HepG2 (cell line): Measurements from ENCODE around the gene EEF1AKMT4. TPM values are rescaled to one million over a fixed set of nuclear protein-coding genes. Genes with fewer than 3 reads are reported as not detected.
A peak's percentile ranks its signal among the peaks of the same experiment; 100 is the strongest.

Experiments
- CHD4 ChIP-seq: fragments of 200-600 bp; sonication (generic); IDR thresholded peaks from 2 replicates; pipeline ENCODE4 v1.7.0; 2017; ENCODE audit warnings: mild to moderate bottlenecking, low read length, borderline replicate concordance
- DNMT3B ChIP-seq: conservative IDR thresholded peaks from 2 replicates; pipeline ENCODE4 v1.6.1; 2016; ENCODE audit warnings: missing biosample characterization, control low read depth
- ELK4 ChIP-seq: sonication (generic); formaldehyde crosslinking; IDR thresholded peaks from 2 replicates; pipeline ENCODE4 v1.9.0; 2021; ENCODE audit warnings: missing genetic modification reagents, borderline replicate concordance
- HDAC1 ChIP-seq: sonication (generic); formaldehyde crosslinking; IDR thresholded peaks from 2 replicates; pipeline ENCODE4 v1.5.1; 2020; ENCODE audit warnings: mild to moderate bottlenecking, missing genetic modification reagents
- PAWR ChIP-seq: sonication (generic); formaldehyde crosslinking; IDR thresholded peaks from 2 replicates; pipeline ENCODE4 v1.4.0; 2020; ENCODE audit warnings: missing genetic modification reagents, mild to moderate bottlenecking, borderline replicate concordance
- PBX2 ChIP-seq: IDR thresholded peaks from 2 replicates; pipeline ENCODE4 v1.6.1; 2016; ENCODE audit warnings: control low read depth
- PCBP2 ChIP-seq: fragments of 200-400 bp; formaldehyde crosslinking; optimal IDR thresholded peaks from 2 replicates; pipeline ENCODE3; 2018; ENCODE audit warnings: low read length, low read depth; ENCODE audit not compliant: poor library complexity, severe bottlenecking
- SETDB1 ChIP-seq: sonication (generic); formaldehyde crosslinking; IDR thresholded peaks from 2 replicates; pipeline ENCODE4 v1.5.1; 2020; ENCODE audit warnings: missing genetic modification reagents, mild to moderate bottlenecking, borderline replicate concordance
- SMAD3 ChIP-seq: sonication (generic); formaldehyde crosslinking; IDR thresholded peaks from 2 replicates; pipeline ENCODE4 v1.4.0; 2020; ENCODE audit warnings: missing genetic modification reagents
- SPEN ChIP-seq: sonication (generic); formaldehyde crosslinking; IDR thresholded peaks from 2 replicates; pipeline ENCODE4 v1.5.1; 2020; ENCODE audit warnings: low read depth, mild to moderate bottlenecking, missing genetic modification reagents
- TBP ChIP-seq: sonication (generic); formaldehyde crosslinking; IDR thresholded peaks from 2 replicates; pipeline ENCODE4 v1.5.0; 2020; ENCODE audit warnings: missing genetic modification reagents
- TFDP1 ChIP-seq: IDR thresholded peaks from 2 replicates; pipeline ENCODE4 v1.6.1; 2016; ENCODE audit warnings: missing compliant biosample characterization, missing genetic modification reagents, borderline replicate concordance
- XBP1 ChIP-seq: sonication (generic); formaldehyde crosslinking; IDR thresholded peaks from 2 replicates; pipeline ENCODE4 v1.5.0; 2020; ENCODE audit warnings: missing genetic modification reagents
- ZBTB43 ChIP-seq: sonication (generic); formaldehyde crosslinking; conservative IDR thresholded peaks from 2 replicates; pipeline ENCODE4 v1.4.0; 2020; ENCODE audit warnings: missing genetic modification reagents
- ZNF12 ChIP-seq: sonication (generic); formaldehyde crosslinking; IDR thresholded peaks from 2 replicates; pipeline ENCODE4 v1.5.0; 2020; ENCODE audit warnings: missing genetic modification reagents
- ZNF18 ChIP-seq: sonication (generic); formaldehyde crosslinking; IDR thresholded peaks from 2 replicates; pipeline ENCODE4 v1.8.0; 2022; ENCODE audit warnings: mild to moderate bottlenecking, missing genetic modification reagents; ENCODE audit not compliant: insufficient replicate concordance
- ZNF234 ChIP-seq: sonication (generic); formaldehyde crosslinking; conservative IDR thresholded peaks from 2 replicates; pipeline ENCODE4 v1.5.1; 2020; ENCODE audit warnings: mild to moderate bottlenecking, missing genetic modification reagents
- ZNF382 ChIP-seq: sonication (generic); formaldehyde crosslinking; IDR thresholded peaks from 2 replicates; pipeline ENCODE4 v1.5.0; 2020; ENCODE audit warnings: missing genetic modification reagents, mild to moderate bottlenecking, borderline replicate concordance
- ZNF441 ChIP-seq: sonication (generic); formaldehyde crosslinking; IDR thresholded peaks from 2 replicates; pipeline ENCODE4 v1.7.0; 2021; ENCODE audit warnings: missing genetic modification reagents, borderline replicate concordance
- ZNF468 ChIP-seq: sonication (generic); formaldehyde crosslinking; IDR thresholded peaks from 2 replicates; pipeline ENCODE4 v1.8.0; 2022; ENCODE audit warnings: mild to moderate bottlenecking, moderate library complexity, missing genetic modification reagents
- ZNF556 ChIP-seq: sonication (generic); formaldehyde crosslinking; IDR thresholded peaks from 2 replicates; pipeline ENCODE4 v1.4.0; 2020; ENCODE audit warnings: mild to moderate bottlenecking, missing genetic modification reagents, borderline replicate concordance
- ZNF557 ChIP-seq: sonication (generic); formaldehyde crosslinking; IDR thresholded peaks from 2 replicates; pipeline ENCODE4 v1.4.0; 2020; ENCODE audit warnings: missing genetic modification reagents
- polyA plus RNA-seq, 8 experiments: library from polyadenylated mRNA; depleted of rRNA in 3 of 8; stranded (reverse) in 7 of 8; unstranded in 1 of 8; fragments of >200 nt; fragmentation: Illumina TruSeq in 4 of 8; extraction: Trizol in 4 of 8; gene quantifications; 2 replicates each; pipeline versions ENCODE4 v1.2.1 to v1.2.3, GENCODE V29; 2011 to 2016; ENCODE audit warnings: low read depth in 4 of 8, missing spikeins in 1 of 8, mixed read lengths in 1 of 8; ENCODE audit not compliant: insufficient read depth in 1 of 8
- total RNA-seq, 5 experiments: library from RNA; depleted of rRNA; stranded (reverse); fragments of >200 nt; fragmentation: Illumina TruSeq; extraction: Trizol; gene quantifications; 2 replicates each; pipeline ENCODE4 v1.2.3, GENCODE V29; 2016; ENCODE audit warnings: low read depth in 1 of 5

The EEF1AKMT4 gene
- total and polyA plus RNA-seq, 2 of the 13 experiments (the other 11 are each of a cell fraction or from before 2014, with no cell fraction given), result 13.1 to 15.8 TPM

GRCh38 chr3:184248454-184249411, 739 bp upstream of the EEF1AKMT4 start, which contains the start of gene ALG3 (continued):
- TF ChIP-seq PCBP2 (no peak), ELK4 (CRISPR knock-in tag) (no peak; the same call in 1 of the 2 replicates), TBP (CRISPR knock-in tag) (no peak), SETDB1 (CRISPR knock-in tag) (no peak), ZNF234 (CRISPR knock-in tag) (no peak), ZBTB43 (CRISPR knock-in tag) (no peak), ZNF382 (CRISPR knock-in tag) (no peak), ZNF12 (CRISPR knock-in tag) (peak; percentile 72; the same call in 1 of the 2 replicates), XBP1 (CRISPR knock-in tag) (no peak), PAWR (CRISPR knock-in tag) (no peak), ZNF556 (CRISPR knock-in tag) (peak; percentile 84), CHD4 (no peak), ZNF468 (CRISPR knock-in tag) (0 out of 2 replicates have a peak, but pooled peaks have one; percentile 63), TFDP1 (CRISPR knock-in tag) (peak; percentile 47; the same call in 1 of the 2 replicates), HDAC1 (CRISPR knock-in tag) (peak; percentile 16; the same call in 1 of the 2 replicates), SMAD3 (CRISPR knock-in tag) (peak; percentile 52; the same call in 1 of the 2 replicates), ZNF557 (CRISPR knock-in tag) (peak; percentile 75; the same call in 1 of the 2 replicates), DNMT3B (CRISPR knock-in tag) (no peak), SPEN (CRISPR knock-in tag) (peak; percentile 90), PBX2 (CRISPR knock-in tag) (no peak), ZNF441 (CRISPR knock-in tag) (no peak; the same call in 1 of the 2 replicates), ZNF18 (CRISPR knock-in tag) (no peak)
